ACC112 (cell line): Measurements from ENCODE around the gene PRKG1.
"Not testable (repeated sequence)": the region's sequence is repeated elsewhere in the genome, so short reads cannot be mapped to it uniquely, and the experiment has no call there.

Source experiments
- H2AFZ ChIP-seq: fragments of 200-600 bp; sonication (generic); one replicate; pipeline ENCODE4 v1.6.0; 2017; ENCODE audit warnings: antibody characterized with exemption, low read length; ENCODE audit not compliant: unreplicated experiment
- H3K27ac ChIP-seq: fragments of 200-600 bp; sonication (generic); 2 replicates; pipeline ENCODE4 v1.5.1; 2014; ENCODE audit warnings: low read depth, mild to moderate bottlenecking, antibody characterized with exemption, low read length, moderate library complexity
- H3K27me3 ChIP-seq: fragments of 200-600 bp; sonication (generic); 2 replicates; pipeline ENCODE4 v1.6.1; 2014; ENCODE audit warnings: mild to moderate bottlenecking, antibody characterized with exemption, low read length, moderate library complexity, mixed read lengths; ENCODE audit not compliant: insufficient read depth
- H3K36me3 ChIP-seq: fragments of 200-600 bp; sonication (generic); 2 replicates; pipeline ENCODE4 v1.6.1; 2016; ENCODE audit warnings: mild to moderate bottlenecking, antibody characterized with exemption, low read length, moderate library complexity, mixed read lengths; ENCODE audit not compliant: insufficient read depth
- H3K4me1 ChIP-seq: fragments of 200-600 bp; sonication (generic); one replicate; pipeline ENCODE4 v1.6.1; 2016; ENCODE audit warnings: low read length, mixed read lengths; ENCODE audit not compliant: insufficient read depth, unreplicated experiment, control insufficient read depth
- H3K4me3 ChIP-seq: fragments of 200-600 bp; sonication (generic); 2 replicates; pipeline ENCODE4 v1.5.1; 2014; ENCODE audit warnings: mild to moderate bottlenecking, low read depth, low read length
- H3K79me2 ChIP-seq: fragments of 200-600 bp; sonication (generic); one replicate; pipeline ENCODE4 v1.6.0; 2016; ENCODE audit warnings: low read length; ENCODE audit not compliant: control insufficient read depth, unreplicated experiment, insufficient read depth

The PRKG1 gene

GRCh38 chr10:51244309-51244708, 170.0 kb downstream of the PRKG1 start:
- Histone ChIP-seq H3K36me3 (no peaks in the 10 kb centered on the region), H3K27ac (no peak overlapping the region), H3K4me3 (no peak overlapping the region), H3K27me3 (no peaks in the 10 kb centered on the region), H3K79me2 (no peaks in the 10 kb centered on the region), H2AFZ (peak overlapping the region; percentile 20), H3K4me1 (peaks cover 6% of the 10 kb centered on the region)

- peak overlapping the region; percentile 20 for H2AFZ ChIP-seq
- H3K4me3 ChIP-seq: no peak overlapping the region
- no peaks in the 10 kb centered on the region for H3K79me2 ChIP-seq
- no peak overlapping the region; the same call in 1 of the 2 replicates for H3K27ac ChIP-seq
- H3K4me1 ChIP-seq: peaks cover 6% of the 10 kb centered on the region
- no peaks in the 10 kb centered on the region for H3K36me3 ChIP-seq
- no peaks in the 10 kb centered on the region for H3K27me3 ChIP-seq
Measured at GRCh38 chr10:51244748-51245490, 170.6 kb downstream of the PRKG1 start.

GRCh38 chr10:51246156-51246555, 171.9 kb downstream of the PRKG1 start:
- Histone ChIP-seq H3K4me1 (peaks cover 6% of the 10 kb centered on the region), H3K4me3 (no peak overlapping the region), H3K27ac (no peak overlapping the region), H3K27me3 (no peaks in the 10 kb centered on the region), H3K79me2 (no peaks in the 10 kb centered on the region), H3K36me3 (no peaks in the 10 kb centered on the region), H2AFZ (no peak overlapping the region)

GRCh38 chr10:51250278-51250920, 176.1 kb downstream of the PRKG1 start:
- no peaks in the 10 kb centered on the region for H3K79me2 ChIP-seq
- H3K4me1 ChIP-seq: no peaks in the 10 kb centered on the region
- no peak overlapping the region for H3K27ac ChIP-seq
- H3K4me3 ChIP-seq: no peak overlapping the region
- no peak overlapping the region for H2AFZ ChIP-seq
- H3K27me3 ChIP-seq: no peaks in the 10 kb centered on the region
- H3K36me3 ChIP-seq: no peaks in the 10 kb centered on the region

- H3K36me3 ChIP-seq: no peaks in the 10 kb centered on the region
Measured at GRCh38 chr10:51251110-51251509, 176.8 kb downstream of the PRKG1 start.

GRCh38 chr10:51255381-51255780, 181.1 kb downstream of the PRKG1 start:
- H3K4me3 ChIP-seq: no peak overlapping the region
- H3K27me3 ChIP-seq: no peaks in the 10 kb centered on the region
- H2AFZ ChIP-seq: no peak overlapping the region
- H3K79me2 ChIP-seq: no peaks in the 10 kb centered on the region
- no peak overlapping the region for H3K27ac ChIP-seq
- no peaks in the 10 kb centered on the region for H3K36me3 ChIP-seq
- H3K4me1 ChIP-seq: no peaks in the 10 kb centered on the region

More at GRCh38 chr10:51251110-51251509, 176.8 kb downstream of the PRKG1 start:
- Histone ChIP-seq H3K4me1 (no peaks in the 10 kb centered on the region), H3K27ac (no peak overlapping the region), H3K27me3 (no peaks in the 10 kb centered on the region), H3K4me3 (no peak overlapping the region), H2AFZ (no peak overlapping the region), H3K79me2 (no peaks in the 10 kb centered on the region)

- H3K36me3 ChIP-seq: no peaks in the 10 kb centered on the region
- H3K79me2 ChIP-seq: no peaks in the 10 kb centered on the region
- H3K4me1 ChIP-seq: no peaks in the 10 kb centered on the region
- H3K4me3 ChIP-seq: no peak overlapping the region
- no peak overlapping the region for H3K27ac ChIP-seq
- H3K27me3 ChIP-seq: no peaks in the 10 kb centered on the region
- H2AFZ ChIP-seq: no peak overlapping the region
Measured at GRCh38 chr10:51257511-51258248, 183.4 kb downstream of the PRKG1 start.

- Histone ChIP-seq H3K4me1 (no peaks in the 10 kb centered on the region), H3K79me2 (no peaks in the 10 kb centered on the region), H3K36me3 (no peaks in the 10 kb centered on the region), H3K27ac (no peak overlapping the region), H2AFZ (no peak overlapping the region), H3K4me3 (no peak overlapping the region), H3K27me3 (no peaks in the 10 kb centered on the region)
Measured at GRCh38 chr10:51260376-51260775, 186.1 kb downstream of the PRKG1 start.

GRCh38 chr10:51266496-51266895, 192.2 kb downstream of the PRKG1 start:
- Histone ChIP-seq H3K27ac (no peak overlapping the region), H3K79me2 (no peaks in the 10 kb centered on the region), H3K36me3 (no peaks in the 10 kb centered on the region), H3K4me3 (no peak overlapping the region), H2AFZ (no peak overlapping the region), H3K27me3 (no peaks in the 10 kb centered on the region), H3K4me1 (no peaks in the 10 kb centered on the region)

GRCh38 chr10:51267980-51268570, 193.8 kb downstream of the PRKG1 start:
- not testable (repeated sequence) for H3K27me3 ChIP-seq, H3K36me3 ChIP-seq, H3K27ac ChIP-seq, H3K4me3 ChIP-seq, H2AFZ ChIP-seq, H3K79me2 ChIP-seq, H3K4me1 ChIP-seq
